ENCODE measurements around the gene CNPY1.

Gene CNPY1

DNA sequence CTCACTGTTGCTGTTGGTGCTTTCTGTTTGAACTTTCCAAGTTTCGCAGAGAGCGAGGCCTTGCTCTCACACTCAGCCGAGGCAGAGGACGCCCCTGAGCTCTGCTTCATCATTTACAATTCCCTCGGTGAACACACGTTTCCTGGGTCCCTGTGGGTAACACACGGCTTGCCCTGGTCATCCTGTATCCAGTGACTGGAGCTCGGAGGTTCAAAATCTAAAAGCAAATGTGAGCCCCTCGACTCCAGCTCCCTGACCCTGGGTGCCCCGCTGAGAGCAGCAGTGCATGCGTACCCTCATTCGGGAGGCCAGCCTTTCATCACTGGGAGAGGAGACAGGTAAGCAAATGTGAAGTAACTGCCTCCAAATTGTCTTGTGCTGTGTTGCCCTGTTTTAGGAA, 5.8 kb downstream of the CNPY1 start:
- TF ChIP-seq, protein P1, sequence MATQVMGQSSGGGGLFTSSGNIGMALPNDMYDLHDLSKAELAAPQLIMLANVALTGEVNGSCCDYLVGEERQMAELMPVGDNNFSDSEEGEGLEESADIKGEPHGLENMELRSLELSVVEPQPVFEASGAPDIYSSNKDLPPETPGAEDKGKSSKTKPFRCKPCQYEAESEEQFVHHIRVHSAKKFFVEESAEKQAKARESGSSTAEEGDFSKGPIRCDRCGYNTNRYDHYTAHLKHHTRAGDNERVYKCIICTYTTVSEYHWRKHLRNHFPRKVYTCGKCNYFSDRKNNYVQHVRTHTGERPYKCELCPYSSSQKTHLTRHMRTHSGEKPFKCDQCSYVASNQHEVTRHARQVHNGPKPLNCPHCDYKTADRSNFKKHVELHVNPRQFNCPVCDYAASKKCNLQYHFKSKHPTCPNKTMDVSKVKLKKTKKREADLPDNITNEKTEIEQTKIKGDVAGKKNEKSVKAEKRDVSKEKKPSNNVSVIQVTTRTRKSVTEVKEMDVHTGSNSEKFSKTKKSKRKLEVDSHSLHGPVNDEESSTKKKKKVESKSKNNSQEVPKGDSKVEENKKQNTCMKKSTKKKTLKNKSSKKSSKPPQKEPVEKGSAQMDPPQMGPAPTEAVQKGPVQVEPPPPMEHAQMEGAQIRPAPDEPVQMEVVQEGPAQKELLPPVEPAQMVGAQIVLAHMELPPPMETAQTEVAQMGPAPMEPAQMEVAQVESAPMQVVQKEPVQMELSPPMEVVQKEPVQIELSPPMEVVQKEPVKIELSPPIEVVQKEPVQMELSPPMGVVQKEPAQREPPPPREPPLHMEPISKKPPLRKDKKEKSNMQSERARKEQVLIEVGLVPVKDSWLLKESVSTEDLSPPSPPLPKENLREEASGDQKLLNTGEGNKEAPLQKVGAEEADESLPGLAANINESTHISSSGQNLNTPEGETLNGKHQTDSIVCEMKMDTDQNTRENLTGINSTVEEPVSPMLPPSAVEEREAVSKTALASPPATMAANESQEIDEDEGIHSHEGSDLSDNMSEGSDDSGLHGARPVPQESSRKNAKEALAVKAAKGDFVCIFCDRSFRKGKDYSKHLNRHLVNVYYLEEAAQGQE (IDR thresholded peaks at IDR 0.05; ENCODE audit: insufficient read depth in 1 of 2, low read depth in 2 of 2, low read length in 2 of 2) = no peak
- TF ChIP-seq FOXP2 (optimal IDR thresholded peaks at IDR 0.05; ENCODE audit: borderline replicate concordance, extremely low read depth, extremely low read length, insufficient read depth) (no peak), POLR2AphosphoS5 (IDR thresholded peaks at IDR 0.05; ENCODE audit: low read depth, low read length) (no peak), TAF1 (IDR thresholded peaks at IDR 0.05; ENCODE audit: borderline replicate concordance, insufficient read depth, low read length) (no peak), SIN3A (IDR thresholded peaks at IDR 0.05; ENCODE audit: borderline replicate concordance, insufficient read depth, low read length) (no peak)

DNA sequence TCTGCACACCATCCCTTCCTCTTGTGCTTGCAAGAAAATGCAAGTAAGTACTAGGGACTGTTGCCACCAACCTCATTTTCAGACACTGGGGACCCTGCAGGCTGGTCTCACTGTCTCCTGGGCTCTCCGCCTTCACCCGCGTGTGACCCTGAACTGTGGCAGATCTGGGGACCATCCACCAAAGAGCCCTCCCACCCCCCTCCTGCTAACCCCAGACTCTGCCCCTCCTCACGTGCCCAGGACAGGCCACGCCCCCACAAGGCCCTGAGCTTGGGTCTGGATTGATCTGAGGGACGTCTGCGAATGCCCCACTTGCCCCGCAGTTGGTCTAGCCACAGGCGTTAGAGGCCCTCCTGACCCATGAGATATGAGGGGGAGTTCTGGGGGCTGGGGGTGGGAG, 8.1 kb downstream of the CNPY1 start:
- TF ChIP-seq FOXP2 (optimal IDR thresholded peaks at IDR 0.05; ENCODE audit: borderline replicate concordance, extremely low read depth, extremely low read length, insufficient read depth) (no peak), TAF1 (IDR thresholded peaks at IDR 0.05; ENCODE audit: borderline replicate concordance, insufficient read depth, low read length) (no peak), POLR2AphosphoS5 (IDR thresholded peaks at IDR 0.05; ENCODE audit: low read depth, low read length) (no peak), SIN3A (IDR thresholded peaks at IDR 0.05; ENCODE audit: borderline replicate concordance, insufficient read depth, low read length) (no peak)
- TF ChIP-seq, protein P1 (IDR thresholded peaks at IDR 0.05; ENCODE audit: insufficient read depth in 1 of 2, low read depth in 2 of 2, low read length in 2 of 2) = no peak

DNA sequence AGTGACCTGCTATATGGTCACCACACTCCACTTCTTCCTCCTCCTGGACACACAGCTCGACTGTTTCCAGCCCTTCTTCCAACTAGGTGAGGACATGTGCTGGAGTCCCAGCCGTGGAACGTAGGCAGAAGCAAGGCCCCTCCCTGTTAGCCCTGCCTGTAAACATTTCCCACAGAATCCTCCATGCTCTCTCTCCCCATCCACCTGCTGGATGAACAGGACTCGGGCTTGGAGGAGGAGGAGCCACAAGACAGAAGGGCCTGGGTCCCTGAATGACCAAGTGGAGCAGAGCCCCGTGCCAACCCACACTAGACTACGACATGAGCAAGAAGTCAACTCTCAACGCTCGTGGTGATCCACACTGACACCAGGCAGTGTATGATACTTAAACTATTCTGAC, 9.9 kb downstream of the CNPY1 start:
- TF ChIP-seq FOXP2 (optimal IDR thresholded peaks at IDR 0.05; ENCODE audit: borderline replicate concordance, extremely low read depth, extremely low read length, insufficient read depth) (no peak), TAF1 (IDR thresholded peaks at IDR 0.05; ENCODE audit: borderline replicate concordance, insufficient read depth, low read length) (no peak), POLR2AphosphoS5 (IDR thresholded peaks at IDR 0.05; ENCODE audit: low read depth, low read length) (no peak), SIN3A (IDR thresholded peaks at IDR 0.05; ENCODE audit: borderline replicate concordance, insufficient read depth, low read length) (no peak)
- TF ChIP-seq, protein P1 (IDR thresholded peaks at IDR 0.05; ENCODE audit: insufficient read depth in 1 of 2, low read depth in 2 of 2, low read length in 2 of 2) = no peak

DNA sequence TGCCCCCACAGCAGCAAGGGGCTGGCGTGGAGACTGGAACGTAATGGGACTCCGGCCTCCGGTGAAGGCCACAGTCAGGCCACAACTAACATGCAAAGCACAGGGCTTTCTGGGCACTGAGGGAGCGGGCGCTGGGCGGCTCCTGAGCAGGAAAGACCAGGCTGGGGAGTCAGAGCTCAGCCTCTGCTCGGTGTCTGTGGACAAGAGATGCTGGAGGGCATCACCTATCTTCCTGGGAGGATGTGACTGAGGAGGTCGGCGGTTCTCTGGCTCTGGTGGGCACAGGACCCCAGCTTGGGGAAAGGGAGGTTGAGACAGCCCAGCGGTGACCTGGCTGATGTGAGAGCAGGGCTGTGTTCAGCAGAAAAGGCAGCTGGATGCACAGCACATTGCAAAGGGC, 11.7 kb downstream of the CNPY1 start:
- TF ChIP-seq POLR2AphosphoS5 (IDR thresholded peaks at IDR 0.05; ENCODE audit: low read depth, low read length) (no peak), SIN3A (IDR thresholded peaks at IDR 0.05; ENCODE audit: borderline replicate concordance, insufficient read depth, low read length) (no peak), TAF1 (IDR thresholded peaks at IDR 0.05; ENCODE audit: borderline replicate concordance, insufficient read depth, low read length) (no peak), FOXP2 (optimal IDR thresholded peaks at IDR 0.05; ENCODE audit: borderline replicate concordance, extremely low read depth, extremely low read length, insufficient read depth) (no peak)
- TF ChIP-seq, protein P1 (IDR thresholded peaks at IDR 0.05; ENCODE audit: insufficient read depth in 1 of 2, low read depth in 2 of 2, low read length in 2 of 2) = no peak
